ENCODE measurements around the gene PRR29.

DNA sequence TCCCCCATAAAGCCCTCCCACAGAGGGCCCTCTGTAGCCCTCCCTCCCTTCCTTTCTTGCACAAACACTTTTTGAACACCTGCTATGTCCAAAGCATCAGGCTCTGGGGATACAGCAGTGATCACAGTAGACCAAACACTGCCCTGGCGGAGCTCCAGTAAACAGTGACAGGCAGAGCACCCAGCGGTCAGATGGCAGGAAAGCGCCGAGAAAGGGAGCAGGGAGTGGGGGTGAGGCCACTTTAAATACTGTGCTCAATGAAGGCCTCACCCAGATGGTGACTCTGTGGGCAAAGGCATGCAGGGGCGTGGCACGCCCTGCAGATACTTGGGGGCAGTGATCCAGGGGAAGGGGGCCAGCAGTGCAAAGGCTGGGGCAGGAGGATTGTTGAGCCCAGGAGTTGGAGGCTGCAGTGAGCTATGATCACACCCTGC, 7.6 kb downstream of the PRR29 start:
- TF ChIP-seq POLR2AphosphoS5 (IDR thresholded peaks at IDR 0.05; ENCODE audit: low read depth, low read length) = no peak
- TF ChIP-seq, protein P1, sequence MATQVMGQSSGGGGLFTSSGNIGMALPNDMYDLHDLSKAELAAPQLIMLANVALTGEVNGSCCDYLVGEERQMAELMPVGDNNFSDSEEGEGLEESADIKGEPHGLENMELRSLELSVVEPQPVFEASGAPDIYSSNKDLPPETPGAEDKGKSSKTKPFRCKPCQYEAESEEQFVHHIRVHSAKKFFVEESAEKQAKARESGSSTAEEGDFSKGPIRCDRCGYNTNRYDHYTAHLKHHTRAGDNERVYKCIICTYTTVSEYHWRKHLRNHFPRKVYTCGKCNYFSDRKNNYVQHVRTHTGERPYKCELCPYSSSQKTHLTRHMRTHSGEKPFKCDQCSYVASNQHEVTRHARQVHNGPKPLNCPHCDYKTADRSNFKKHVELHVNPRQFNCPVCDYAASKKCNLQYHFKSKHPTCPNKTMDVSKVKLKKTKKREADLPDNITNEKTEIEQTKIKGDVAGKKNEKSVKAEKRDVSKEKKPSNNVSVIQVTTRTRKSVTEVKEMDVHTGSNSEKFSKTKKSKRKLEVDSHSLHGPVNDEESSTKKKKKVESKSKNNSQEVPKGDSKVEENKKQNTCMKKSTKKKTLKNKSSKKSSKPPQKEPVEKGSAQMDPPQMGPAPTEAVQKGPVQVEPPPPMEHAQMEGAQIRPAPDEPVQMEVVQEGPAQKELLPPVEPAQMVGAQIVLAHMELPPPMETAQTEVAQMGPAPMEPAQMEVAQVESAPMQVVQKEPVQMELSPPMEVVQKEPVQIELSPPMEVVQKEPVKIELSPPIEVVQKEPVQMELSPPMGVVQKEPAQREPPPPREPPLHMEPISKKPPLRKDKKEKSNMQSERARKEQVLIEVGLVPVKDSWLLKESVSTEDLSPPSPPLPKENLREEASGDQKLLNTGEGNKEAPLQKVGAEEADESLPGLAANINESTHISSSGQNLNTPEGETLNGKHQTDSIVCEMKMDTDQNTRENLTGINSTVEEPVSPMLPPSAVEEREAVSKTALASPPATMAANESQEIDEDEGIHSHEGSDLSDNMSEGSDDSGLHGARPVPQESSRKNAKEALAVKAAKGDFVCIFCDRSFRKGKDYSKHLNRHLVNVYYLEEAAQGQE (IDR thresholded peaks at IDR 0.05; ENCODE audit: insufficient read depth in 1 of 2, low read depth in 2 of 2, low read length in 2 of 2) = no peak

Measured in PFSK-1 (cell line).